ENCODE results near the gene OPN3.

OPN3 gene

DNA sequence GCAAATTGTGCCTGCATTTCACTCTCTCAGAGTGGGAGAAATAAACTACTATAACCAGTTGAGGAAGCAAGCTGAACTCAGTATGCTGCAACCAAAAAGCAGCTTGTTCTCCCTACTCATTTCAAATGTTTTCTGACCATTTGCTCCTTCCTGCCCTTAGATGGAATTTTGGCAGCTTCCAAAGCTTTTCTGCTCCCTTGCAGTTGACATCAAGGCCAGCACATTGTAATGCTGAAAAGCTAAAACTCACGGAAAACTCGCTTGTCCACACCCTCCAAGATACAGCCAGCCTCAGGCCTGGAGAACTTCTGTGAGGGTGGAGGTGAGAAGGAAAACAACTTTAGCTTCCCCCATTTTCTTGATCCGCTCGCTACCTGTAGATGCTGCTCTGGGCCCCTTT lies 5.0 kb upstream of the OPN3 start:
- DNase-seq, result no peak

DNA sequence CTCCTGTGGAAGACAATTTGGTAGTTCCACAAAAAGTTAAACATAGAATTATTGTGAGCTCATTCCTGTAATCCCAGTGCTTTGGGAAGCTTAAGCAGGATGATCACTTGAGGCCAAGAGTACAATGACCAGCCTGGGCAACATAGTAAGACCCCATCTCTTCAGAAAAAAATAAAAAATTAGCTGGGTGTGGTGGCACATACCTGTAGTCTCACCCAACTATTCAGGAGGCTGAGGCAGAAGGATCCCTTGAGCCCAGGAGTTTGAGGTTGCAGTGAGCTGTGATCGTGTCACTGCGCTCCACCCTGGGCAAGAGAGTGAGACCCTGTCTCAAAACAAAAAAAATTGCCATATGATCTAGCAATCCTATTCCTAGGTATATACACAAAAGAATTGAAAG lies 4.1 kb upstream of the OPN3 start:
- no peak for DNase-seq

DNA sequence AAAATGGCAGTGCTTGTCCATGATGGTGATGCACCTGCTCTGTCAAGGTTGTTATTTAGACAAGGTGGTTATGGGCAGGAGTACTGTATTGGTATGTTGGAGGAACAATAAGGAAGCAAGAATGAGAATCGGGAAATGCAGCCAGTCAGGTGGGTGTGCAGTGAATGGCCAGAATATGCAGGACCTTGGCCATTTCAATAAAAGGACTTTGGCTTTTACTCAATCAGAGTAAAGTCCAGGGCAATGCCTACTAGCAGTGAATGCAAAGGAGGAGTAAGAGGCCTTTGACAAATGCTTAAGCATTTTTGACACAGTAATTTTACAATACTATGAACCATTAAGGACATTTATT lies 2.4 kb upstream of the OPN3 start:
- DNase-seq, result no peak

DNA sequence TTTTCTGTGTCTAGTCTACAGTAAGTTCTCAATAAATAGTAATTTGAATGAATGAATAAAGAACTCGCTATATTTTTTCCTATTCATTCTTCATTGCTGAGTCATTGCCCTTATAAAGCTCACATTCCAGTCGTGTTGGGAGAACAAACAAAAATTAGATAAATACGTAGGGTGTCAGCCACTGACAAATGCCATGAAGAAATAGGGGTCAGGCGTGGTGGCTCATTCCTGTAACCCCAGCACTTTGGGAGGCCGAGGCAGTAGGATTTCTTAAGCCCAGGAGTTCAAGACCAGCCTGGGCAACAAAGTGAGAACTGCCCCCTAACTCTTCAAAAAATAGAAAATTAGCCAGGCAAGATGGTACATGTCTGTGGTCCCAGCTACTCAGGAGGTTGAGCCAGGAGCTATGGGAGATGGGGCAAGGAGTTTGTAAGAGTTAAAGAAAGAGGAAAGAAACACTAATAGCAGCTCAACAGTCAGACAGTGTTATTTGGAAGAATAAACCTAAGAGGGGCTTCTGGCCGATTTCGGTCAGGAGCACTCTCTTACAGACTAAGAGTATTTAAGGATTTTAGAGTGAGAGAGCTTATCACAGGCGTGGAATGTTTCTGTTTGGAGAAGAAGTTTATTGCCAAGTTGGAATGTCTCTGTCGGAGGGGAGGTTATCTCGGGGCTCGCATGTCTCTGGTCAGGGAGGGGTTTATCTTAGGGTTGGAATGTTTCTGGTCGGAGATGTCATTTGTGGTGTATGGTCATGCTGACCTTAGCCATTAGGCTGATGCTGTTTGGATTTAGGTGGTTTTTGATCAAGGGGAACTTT lies 1.8 kb upstream of the OPN3 start:
- DNase-seq, result no peak

DNA sequence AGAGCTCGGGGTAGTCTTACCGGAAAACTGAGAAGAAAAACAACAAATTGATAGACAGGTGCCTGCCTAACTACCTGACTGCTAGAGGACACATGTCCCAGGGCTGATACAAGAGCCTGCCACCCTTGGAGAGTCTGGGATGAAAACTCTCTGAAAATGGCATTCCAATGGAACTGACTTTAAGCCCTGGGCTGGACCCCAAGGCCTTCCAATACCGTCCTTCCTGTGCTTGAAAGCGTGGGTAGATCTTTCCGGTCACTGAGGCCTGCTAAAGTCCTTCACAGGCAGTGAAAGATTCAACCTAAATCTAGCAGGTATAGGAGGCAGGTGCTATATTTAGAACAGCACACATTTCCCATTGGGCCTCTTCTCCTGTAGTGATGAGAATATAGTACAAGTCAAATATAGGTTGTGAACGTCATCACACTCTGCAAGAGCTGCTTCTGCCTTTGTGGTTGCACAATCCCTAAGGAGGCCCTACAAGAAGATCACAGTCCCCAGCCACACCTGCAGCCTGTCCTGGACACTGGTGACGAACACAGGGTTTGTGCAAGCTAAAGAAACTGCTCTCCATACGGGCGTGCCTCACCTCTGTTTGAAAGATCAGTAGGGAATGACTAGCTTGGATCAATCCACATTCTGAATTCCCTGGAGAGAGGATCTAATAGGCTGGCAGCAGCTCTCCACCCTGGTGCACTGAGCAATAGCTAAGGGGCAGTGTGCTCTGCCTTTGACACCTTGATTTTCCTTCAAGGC lies 876 bp upstream of the OPN3 start:
- DNase-seq, result no peak

DNA sequence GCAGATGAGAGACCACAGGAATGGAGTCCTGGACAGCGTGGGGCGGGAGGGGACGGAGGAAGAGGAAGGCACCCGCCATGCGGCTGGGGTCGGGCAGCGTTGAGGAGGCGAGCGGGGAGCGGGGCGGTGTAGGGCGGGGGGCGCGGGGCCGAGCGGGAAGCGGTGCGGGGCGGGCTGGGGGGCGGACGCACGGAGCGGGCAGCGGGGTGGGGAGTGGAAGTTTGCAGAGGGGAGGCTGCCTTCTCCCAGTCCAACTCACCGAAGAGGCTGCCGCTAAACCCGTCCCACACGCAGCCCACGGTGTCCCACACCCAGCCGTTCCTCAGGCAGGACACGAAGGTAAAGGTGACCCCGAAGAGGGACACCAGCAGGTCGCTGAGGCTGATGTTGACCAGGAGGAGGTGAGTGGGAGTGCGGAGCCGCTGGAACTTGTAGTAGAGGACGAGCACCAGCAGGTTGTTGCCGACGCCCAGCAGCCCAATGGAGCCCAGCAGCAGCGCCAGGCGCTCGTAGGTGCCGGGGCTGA lies 483 bp downstream of the OPN3 start:
- DNase-seq, result no peak

DNA sequence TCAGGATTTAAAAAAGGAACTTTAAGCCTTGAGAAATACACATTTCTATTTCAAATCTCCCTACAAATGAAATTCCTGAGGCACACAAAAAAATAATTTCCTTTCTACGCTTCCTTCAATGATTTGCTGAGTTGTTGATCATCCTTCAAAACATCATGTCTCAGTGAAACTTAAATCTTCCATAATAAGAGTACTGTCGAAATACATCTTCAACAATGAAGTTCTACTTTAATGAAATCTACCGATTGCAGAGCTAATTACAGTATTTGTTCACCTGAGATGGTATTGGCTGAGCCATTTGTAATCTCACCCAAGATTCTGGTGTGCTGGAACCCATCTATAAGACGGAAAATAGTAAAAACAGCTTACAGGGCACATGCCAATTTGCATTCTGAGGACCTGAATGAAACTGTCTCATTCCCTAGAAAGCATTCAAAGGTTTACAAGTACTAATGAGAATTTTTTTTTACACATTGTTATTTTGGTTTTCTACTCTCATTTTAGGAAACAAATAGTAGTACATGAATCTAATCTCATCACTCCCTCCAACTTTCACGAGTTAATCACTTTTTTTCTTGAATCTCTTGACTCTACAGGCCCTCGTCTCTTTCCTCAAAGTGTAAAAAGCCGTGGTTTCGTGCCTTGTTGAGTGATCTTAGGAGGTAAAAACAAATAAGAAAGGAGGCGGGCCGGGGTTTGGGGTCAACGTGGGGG lies 1.1 kb downstream of the OPN3 start:
- peak; percentile 4 for DNase-seq

DNA sequence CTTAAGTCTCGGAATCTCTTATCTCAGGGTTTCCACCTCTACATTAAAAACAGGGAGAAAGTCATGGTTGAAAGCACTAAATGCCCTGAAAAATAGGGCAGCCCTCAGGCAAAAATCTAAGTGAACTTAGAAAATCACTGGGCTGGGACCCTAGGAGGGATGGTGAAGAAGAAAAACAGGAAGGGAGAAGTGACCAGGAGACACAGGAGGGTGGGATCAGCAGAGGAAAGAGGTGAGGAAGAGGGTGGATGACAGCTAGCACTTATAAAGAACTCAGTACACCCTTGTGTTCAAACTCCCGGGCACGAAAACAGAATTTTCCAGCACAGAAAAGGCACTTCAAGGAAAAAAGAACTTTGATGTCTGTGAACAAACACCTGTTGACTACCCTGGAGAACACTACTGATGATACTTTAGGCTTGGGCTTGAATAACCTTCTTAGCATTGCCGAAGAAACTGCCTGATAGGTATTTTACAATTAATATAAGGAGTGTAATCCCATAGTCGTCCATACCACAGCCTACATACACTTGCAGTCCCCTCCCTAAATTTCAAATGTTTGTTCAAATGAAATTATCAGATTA lies 2.0 kb downstream of the OPN3 start:
- DNase-seq, result no peak

DNA sequence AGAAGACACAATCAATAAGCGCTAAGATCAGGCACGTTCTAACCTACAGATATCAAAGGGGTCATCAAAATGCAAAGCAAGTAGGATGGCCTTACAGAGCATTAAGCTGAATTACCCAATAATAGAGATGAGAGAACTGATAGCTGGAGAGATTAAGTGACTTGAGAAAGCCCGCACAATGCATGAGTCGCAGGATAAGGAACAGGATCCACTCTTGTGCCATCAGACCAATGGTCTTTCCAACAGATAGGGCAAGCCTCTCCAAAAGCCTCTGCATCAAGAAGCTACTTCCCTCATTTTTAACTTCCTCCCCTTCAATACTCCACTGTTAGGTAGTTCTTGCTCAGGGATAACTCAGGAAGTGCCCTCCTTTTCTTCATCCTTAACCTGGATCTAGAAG lies 2.6 kb downstream of the OPN3 start:
- DNase-seq, result no peak

DNA sequence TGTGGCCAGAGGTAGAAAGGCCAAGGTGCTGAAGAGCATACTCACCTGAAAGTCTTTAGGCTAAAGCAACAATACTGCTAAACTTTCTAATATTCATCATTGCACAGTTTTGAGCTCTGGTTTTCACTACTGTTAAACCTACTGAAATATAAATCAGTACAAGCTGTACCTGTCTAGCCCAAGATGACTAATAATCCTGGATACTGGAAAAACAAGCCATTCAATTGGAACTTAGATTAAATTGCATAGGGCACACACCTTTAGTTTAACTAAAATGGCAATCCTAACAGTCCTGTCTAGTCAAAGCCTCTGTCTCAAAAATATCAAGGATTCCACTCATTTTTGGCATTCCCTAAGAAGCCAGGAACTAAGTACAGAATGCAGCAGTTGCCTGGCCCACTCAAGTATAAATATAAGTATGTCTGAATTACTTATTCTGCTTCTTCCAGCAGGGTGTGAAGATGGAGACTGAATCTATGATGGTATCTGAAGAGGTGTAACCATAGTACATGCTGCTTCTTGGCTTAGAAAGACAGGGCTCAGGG lies 3.1 kb downstream of the OPN3 start:
- DNase-seq, result no peak

DNA sequence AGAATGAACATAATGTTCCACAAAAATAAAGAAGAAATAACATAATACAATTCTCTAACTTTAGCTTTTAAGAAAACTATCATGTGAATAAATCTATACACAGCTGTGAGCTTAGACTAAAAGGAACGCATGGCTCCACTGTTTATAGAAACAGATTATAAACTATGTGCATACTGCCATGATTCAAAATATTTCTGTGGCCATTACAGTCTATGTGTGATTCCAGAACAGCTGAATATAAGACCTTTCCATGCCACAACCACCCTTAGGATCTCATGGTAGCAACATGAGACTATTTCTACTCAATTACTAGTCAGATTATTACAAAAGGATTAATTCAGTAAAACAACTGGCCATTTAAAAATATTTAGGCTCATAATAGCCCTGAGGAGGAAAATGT lies 3.9 kb downstream of the OPN3 start:
- no peak for DNase-seq

DNA sequence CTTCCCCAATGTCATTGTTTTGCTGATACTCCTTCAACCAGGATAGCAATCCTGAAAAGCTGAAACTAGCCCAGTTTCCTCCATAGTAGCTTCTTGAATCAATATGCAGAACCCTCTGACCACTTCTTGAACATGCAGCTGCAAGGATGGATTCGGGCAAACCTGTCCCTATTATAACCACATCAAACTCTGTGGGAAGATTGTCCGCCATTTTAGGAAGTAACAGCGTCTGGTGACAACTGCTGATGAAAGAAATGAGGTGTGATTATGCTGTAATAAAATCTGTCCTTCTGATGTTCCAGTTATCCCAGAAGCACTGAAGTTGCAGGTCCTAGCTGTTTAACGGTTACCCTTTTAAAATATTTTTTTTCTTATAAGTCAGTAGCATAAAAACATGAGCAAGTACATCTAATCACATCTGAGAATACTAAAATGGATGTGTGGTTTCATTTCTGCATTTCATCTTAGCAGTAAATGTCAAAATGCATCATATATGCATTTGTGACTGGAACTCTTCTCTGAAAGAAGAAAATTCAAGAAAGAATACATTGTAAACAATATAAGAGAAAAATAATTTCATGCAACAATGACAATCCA lies 4.5 kb downstream of the OPN3 start:
- DNase-seq, result no peak

DNA sequence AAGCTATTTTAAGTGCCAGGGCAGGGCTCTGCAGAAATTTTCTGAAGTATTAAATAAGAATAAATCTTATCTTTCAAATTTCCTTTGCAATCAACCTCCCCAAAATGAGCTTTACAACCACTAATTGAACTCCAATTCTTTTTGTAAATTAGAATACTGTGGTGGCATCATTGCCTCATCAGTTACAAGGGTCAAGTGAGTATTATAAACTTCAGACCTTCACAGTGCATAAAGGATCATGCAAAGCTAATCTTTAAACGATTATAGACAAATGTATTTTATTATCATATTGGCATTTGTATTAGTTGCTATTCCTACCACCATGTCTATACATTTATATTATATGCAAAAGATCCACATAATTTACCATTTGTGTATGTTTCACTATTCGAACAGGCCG lies 7.2 kb downstream of the OPN3 start:
- DNase-seq, result no peak

DNA sequence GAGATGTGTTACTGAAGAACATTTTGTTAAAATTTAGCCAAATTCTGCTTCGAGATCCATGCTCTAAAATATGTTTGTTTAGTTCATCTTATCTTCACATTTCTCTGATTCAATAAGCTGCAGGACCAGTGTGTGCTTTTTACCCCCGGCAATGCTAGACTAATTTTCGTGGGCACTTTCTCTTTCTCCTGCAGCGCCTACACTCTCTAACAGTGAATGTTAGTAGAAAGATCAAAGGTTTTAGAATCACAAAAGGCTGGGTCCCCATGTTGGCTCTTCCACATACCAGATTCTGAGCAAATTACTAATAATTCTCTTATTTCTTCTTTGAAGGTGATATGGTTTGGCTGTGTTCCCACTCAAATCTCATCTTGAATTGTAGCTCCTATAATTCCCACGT lies 8.5 kb downstream of the OPN3 start:
- no peak for DNase-seq

DNA sequence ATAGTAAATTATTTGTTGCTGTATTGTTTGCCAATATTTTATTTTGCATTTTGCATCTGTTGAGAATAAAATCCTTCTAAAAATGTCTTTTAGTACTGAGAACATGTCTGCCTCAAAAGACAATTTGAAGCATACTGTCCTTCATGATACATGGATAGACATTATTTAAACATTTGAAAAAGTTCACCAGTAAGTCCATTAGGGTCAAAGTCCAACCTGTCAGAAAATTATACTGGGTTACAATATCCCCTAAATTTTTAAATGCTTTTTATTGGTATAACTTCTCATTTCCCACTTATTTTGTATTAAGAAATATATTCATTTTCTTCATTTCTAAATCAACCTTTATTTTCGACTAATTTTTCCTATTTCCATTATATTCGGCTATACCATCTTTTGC lies 9.3 kb downstream of the OPN3 start:
- no peak for DNase-seq

DNA sequence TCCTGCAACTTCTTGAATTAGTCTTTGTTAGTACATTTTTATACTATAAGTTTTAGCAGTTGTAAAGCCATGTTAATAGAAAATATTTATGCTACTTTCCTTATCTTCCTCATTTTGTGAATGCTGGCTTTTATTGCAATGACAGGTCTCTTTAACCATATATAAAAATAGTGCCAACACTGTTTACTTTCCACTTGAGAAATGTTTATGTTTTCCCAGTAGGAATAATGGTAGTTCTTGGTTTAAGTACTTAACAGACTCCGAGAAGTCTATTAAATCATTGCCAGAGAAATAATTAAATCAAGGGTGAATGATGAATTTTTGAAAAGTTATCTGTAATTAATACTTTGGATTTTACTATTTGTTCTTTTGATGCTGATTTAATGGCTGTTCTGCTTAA lies 9.7 kb downstream of the OPN3 start:
- no peak for DNase-seq

DNA sequence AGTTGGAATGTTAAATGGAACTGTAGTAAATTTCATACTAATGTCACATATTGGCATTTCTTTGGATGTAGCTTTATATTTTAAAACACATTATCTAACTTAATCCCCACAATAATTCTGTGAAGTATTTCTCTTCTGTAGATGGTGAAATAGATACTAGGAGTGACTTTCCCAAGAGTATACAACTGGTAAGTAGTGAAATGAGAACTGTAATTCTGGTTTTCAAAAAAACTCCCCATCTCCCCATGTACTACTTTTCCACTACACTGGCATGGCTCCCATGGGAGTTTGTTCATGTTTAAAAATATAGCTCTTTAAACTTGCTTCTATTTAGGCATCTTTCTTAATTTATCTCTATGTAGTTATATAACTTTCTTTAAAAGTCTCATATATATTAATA lies 10.2 kb downstream of the OPN3 start:
- no peak for DNase-seq

DNA sequence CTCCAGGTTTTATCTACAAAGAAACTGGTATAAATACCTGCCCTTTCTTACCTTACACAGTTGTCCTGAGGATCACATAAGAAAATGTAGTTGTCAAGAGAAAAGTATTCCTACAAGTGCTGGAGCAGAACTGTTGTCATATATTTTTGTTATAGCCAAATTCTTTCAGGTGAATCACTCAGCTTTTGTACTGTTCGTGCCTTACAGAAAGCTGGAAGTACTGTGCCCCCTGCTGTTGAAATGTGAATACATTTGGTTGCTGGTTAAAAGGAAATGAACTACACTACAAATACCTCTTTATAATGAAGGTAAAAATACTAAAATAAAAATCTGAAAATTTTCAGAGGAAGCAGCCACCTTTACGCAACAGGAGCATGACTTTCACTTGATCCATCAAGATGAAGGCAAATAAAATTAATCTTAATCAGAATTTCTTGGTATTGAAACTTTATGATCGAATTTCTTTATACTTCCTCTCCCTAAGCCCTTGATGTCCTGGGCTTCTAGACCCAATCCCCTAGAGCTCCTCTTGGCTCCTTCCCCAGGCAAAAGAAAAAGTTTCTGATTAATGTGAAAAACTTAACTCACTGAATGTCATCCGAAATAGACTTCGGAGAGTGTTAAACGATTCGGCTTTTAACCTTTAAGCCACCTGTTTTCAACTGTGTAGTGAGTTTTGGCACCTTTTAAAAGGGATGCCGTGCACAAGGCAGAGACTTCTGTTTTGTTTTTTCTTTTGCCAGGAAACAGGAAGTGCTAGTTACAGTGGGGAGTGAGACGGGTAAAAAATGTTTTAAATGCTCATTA lies 12.5 kb downstream of the OPN3 start:
- DNase-seq, result no peak

DNA sequence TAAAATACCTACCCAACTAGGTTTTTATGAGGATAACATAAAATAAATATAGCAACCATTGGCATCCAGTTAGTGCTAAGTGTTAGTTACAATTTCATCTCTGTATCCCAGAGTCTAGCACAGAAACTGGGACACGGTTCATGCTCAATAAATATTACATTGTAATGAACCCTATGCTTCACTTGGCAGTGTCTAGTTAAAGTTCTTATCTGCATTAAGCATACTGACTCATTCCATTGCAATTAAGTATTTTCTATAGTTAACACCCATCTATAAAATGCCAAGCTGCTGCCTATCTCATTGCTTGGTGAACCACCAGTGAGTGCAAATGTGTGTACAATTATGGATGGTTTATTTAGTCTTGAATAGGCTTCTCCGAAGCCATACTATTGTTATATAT lies 15.2 kb downstream of the OPN3 start:
- DNase-seq, result no peak

DNA sequence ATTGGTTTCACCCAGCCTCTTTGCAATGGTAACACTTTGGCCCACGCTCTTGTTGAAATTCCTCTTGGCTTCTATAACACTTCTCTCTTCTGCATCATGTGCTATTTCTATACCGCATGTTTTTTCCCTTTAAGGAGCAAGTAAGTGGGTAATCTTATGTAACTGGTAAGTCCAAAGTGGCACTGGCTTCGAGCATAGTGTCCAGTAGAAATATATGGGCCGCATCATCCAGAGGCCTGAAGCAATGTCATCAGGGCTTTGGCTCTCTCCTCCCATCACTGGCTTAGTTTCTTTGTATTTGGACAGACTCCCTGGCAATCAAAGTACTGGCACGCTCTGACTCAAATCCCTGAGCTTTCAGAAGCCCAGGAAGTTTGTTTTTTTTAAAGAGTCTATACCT lies 17.5 kb downstream of the OPN3 start:
- no peak for DNase-seq

DNA sequence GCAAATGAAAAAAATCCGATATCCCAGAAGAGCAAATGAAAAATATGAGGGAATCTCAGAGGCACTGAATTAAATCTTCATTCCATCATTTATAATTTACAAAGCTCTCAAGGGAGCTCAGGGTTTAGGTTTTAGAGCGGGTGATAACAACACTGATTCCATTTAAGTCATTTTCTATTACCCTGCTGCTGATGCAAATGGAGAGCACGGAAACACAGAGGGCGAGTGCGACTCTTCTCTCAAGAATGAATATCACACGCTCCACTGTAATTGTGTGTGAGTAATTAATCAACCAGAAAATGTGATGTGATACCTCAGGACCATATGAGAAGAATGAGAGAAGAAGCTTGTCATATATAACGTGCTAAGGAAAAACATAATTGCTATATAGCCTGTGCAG lies 22.7 kb downstream of the OPN3 start:
- DNase-seq, result no peak

All from DMS79 treated with DMSO at 0.1 percent for 48 hours (cell line).